Suprapubic skin (tissue), 4 donors: ENCODE measurements around the gene L3HYPDH.

Source experiments
- CTCF ChIP-seq, 2 donors: fragments of 200-600 bp in 1 of 2; fragments of 450-650 bp in 1 of 2; sonication (generic) in 1 of 2; IDR thresholded peaks; one replicate each; pipeline ENCODE4 v1.5.1; 2016 to 2019; ENCODE audit warnings: antibody characterized with exemption in 2 of 2, mild to moderate bottlenecking in 1 of 2, moderate library complexity in 1 of 2
- POLR2A ChIP-seq, 2 donors: fragments of 450-650 bp; IDR thresholded peaks; one replicate each; pipeline ENCODE4 v1.6.1; 2017; ENCODE audit warnings: antibody characterized with exemption in 2 of 2, mild to moderate bottlenecking in 2 of 2, moderate library complexity in 2 of 2
- POLR2AphosphoS5 ChIP-seq, 3 donors: sonication (generic); formaldehyde crosslinking; IDR thresholded peaks; one replicate each; pipeline ENCODE4 v1.6.1; 2017; ENCODE audit warnings: antibody characterized with exemption in 3 of 3

GRCh38 chr14:59532419-59532818 lies 48.2 kb upstream of the L3HYPDH start:
- TF ChIP-seq POLR2AphosphoS5 (IDR thresholded peaks at IDR 0.05) (no peak), CTCF (IDR thresholded peaks at IDR 0.05) (no peak), POLR2A (IDR thresholded peaks at IDR 0.05) (no peak)
